Measurements from ENCODE around the gene TRPM5.
"Not testable (repeated sequence)": the region's sequence is repeated elsewhere in the genome, so short reads cannot be mapped to it uniquely, and the experiment has no call there.

TRPM5 gene

GRCh38 chr11:2443881-2444820 lies at the start of gene TRPM5:
TRPM5 (minus strand) TSS chr11:2444514; CDS start chr11:2423036, 21,478 bp downstream.
- DNase-seq = peak; percentile 72

- no peak for DNase-seq
Observed at GRCh38 chr11:2489083-2489482, 44.8 kb upstream of the TRPM5 start.

- no peak for DNase-seq
Observed at GRCh38 chr11:2488004-2488403, 43.7 kb upstream of the TRPM5 start.

GRCh38 chr11:2484576-2485125 lies 40.3 kb upstream of the TRPM5 start:
- DNase-seq = no peak

GRCh38 chr11:2483426-2483825 lies 39.1 kb upstream of the TRPM5 start:
- peak; percentile 9 for DNase-seq

GRCh38 chr11:2482745-2483144 lies 38.4 kb upstream of the TRPM5 start:
- DNase-seq = no peak

- no peak for DNase-seq
Observed at GRCh38 chr11:2482204-2482603, 37.9 kb upstream of the TRPM5 start.

GRCh38 chr11:2481253-2481652 lies 36.9 kb upstream of the TRPM5 start:
- DNase-seq = no peak

- DNase-seq = no peak
Observed at GRCh38 chr11:2480874-2481220, 36.5 kb upstream of the TRPM5 start.

- DNase-seq = not testable (repeated sequence)
Observed at GRCh38 chr11:2480067-2480873, 36.0 kb upstream of the TRPM5 start.

- DNase-seq = no peak
Observed at GRCh38 chr11:2477936-2478335, 33.6 kb upstream of the TRPM5 start.

GRCh38 chr11:2477254-2477653 lies 32.9 kb upstream of the TRPM5 start:
- DNase-seq = no peak

GRCh38 chr11:2475136-2475918 lies 31.0 kb upstream of the TRPM5 start:
- no peak for DNase-seq

- peak; percentile 54 for DNase-seq
Observed at GRCh38 chr11:2474059-2474901, 30.0 kb upstream of the TRPM5 start.

GRCh38 chr11:2473361-2474058 lies 29.2 kb upstream of the TRPM5 start:
- no peak for DNase-seq

GRCh38 chr11:2472428-2473186 lies 28.3 kb upstream of the TRPM5 start:
- no peak for DNase-seq

GRCh38 chr11:2471804-2472096 lies 27.4 kb upstream of the TRPM5 start:
- no peak for DNase-seq

GRCh38 chr11:2471048-2471803 lies 26.9 kb upstream of the TRPM5 start:
- DNase-seq = no peak

GRCh38 chr11:2470495-2470894 lies 26.2 kb upstream of the TRPM5 start:
- DNase-seq = no peak

Measured in NCI-H69 (cell line).